GM12891 (cell line): ENCODE measurements around the gene SAC3D1.

Experiments used
- POLR2A ChIP-seq: IDR thresholded peaks from 2 replicates; pipeline ENCODE4 v1.6.1; 2011; ENCODE audit warnings: low read depth, low read length, control low read depth
- POLR2AphosphoS5 ChIP-seq: IDR thresholded peaks from 2 replicates; pipeline ENCODE4 v1.6.1; 2011; ENCODE audit warnings: low read depth, low read length, control low read depth
- SPI1 ChIP-seq: IDR thresholded peaks from 2 replicates; pipeline ENCODE4 v1.6.1; 2011; ENCODE audit warnings: low read depth, low read length, control low read depth

DNA sequence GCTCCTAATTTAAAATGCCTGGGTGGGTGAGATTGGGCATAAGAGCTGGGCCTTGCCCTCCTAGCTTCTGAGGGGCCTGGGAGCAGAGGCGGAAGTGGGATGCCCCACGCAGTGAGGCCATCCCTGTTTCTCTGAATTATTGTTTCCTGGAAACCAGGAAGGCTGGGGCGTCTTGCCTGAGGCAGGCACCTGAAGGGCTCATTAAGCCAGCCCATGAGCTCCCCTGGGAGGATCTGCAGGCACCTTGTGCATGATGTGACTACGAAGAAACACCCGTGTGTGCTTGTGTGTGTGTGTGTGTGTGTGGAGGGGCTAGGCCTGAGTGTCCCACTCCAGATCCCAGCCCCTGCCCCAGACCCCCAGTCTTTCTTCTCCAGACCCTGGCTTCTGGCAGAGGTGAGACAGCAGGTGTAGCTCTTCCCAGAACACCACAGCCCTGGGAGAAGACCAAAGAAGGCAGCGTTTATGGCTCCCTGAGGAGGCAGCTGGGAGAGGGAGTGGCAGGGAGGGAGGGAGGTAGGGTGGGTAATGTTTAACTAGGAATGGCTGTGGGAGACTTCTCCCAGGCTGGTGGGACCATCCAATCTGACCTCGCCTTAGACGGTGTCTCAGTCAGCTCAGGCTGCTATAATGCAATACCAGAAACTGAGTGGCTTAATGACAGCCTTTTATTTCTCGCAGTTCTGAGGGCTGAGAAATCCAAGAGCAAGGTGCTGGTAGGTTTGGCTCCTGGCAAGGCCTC is 42.1 kb upstream of the SAC3D1 start:
- no peak for TF ChIP-seq POLR2A
- TF ChIP-seq POLR2AphosphoS5 = no peak
- TF ChIP-seq SPI1 = no peak
